T-helper 2 cell (primary cell): ENCODE measurements around the gene GNPTAB.
A peak's percentile ranks its signal among the peaks of the same experiment; 100 is the strongest.
"Not testable (repeated sequence)": the region's sequence is repeated elsewhere in the genome, so short reads cannot be mapped to it uniquely, and the experiment has no call there.

Experiments used
- DNase-seq, 5 experiments: peaks; one replicate each; pipeline versions ENCODE4 v3.0.0 to v3.0.0-alpha.2; 2012 to 2022

Gene GNPTAB

GRCh38 chr12:101850199-101850598 is 19.4 kb upstream of the GNPTAB start:
- DNase-seq = no peak

DNA sequence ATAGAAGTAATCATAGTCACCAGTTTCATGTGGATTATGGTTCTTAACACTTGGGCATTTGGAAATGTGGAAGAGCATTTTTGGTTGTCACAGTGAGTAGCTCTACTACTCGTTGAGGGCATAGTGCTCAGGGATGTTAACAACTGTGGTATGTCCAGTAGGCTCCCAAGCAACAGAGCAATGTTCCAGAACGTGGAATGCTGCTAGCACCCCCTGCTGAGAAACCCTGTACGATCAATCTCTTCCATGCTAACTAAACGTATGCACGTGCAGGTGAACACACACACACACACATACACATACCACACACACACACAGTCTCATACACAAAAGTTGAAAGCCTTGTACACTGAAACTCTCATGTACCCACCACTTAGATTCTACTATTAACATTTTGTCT is 16.6 kb upstream of the GNPTAB start:
- DNase-seq = no peak

GRCh38 chr12:101845137-101845711 is 14.5 kb upstream of the GNPTAB start:
- DNase-seq = no peak

DNA sequence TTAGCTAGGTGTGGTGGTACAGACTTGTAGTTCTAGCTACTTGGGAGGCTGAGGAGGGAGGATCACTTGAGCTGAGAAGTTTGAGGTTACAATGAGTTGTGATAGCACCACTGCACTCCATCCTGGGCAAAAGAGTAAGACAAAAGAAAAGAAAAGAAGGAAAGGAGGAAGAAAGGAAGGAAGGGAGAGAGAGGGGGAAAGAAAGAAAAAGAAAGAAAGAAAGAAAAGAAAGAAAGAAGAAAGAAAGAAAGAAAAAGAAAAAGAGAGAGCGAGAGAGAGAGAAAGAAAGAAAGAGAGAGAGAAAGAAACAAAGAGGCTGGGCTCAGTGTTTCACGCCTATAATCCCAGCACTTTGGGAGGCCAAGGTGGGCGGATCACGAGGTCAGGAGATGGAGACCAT is 10.3 kb upstream of the GNPTAB start:
- no peak for DNase-seq

GRCh38 chr12:101839324-101840283 is 8.8 kb upstream of the GNPTAB start:
- DNase-seq = peak in 4 of 5 experiments; percentile 39 to 70 (median 50)

- peak in 2 of 5 experiments; percentile 43 to 44 for DNase-seq
These were observed 8.0 kb upstream of the GNPTAB start for GRCh38 chr12:101838628-101839323.

DNA sequence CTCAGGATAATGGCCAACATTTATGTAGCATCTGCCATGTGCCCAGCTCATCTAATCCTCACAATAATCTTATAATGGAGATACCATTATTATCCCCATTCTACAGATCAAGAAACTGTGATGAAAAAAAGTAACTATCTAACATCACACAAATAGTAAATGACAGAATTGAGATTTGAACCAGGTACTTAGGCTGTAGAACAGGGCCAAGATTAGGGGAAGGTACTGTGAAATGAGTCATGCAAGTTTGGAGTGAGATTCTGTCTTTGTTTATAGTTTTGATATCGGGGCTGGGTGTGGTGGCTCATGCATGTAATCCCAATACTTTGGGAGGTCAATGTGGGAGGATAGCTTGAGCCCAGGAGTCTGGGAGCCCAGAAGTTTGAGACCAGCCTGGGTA is 1.3 kb upstream of the GNPTAB start:
- DNase-seq = peak in 1 of 5 experiments; percentile 7

DNA sequence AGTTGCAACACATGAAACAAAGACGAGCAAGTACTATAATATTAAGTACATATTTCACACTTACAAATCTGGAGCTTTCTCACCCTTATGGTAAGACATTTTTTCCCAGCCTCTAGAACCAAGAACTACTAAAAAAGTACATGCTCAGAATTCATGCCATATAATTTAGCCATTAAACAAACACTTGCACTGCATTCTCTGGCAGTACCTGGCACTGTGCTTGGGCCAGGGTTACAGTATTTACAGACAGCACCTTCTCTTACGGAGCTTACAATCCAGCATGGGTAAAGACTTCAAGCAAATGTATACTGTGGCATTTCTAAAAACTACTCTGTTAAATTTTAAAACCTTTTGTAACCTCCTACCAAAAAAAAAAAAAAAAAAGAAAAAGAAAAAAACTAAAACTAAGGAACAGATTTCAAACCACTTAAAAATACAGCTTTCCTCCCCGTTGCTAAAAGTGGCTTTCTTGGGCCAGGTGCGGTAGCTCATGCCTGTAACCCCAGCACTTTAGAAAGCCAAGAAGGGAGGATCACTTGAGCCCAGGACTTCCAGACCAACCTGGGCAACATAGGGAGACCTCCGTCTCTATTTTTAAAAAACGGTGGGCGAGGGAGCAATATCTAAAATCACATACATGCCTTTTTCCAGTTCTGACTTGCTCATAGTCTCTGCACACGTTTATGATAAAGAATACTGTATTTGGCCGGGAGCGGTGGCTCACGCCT is 956 bp downstream of the GNPTAB start:
- DNase-seq = peak in 1 of 5 experiments; percentile 5

DNA sequence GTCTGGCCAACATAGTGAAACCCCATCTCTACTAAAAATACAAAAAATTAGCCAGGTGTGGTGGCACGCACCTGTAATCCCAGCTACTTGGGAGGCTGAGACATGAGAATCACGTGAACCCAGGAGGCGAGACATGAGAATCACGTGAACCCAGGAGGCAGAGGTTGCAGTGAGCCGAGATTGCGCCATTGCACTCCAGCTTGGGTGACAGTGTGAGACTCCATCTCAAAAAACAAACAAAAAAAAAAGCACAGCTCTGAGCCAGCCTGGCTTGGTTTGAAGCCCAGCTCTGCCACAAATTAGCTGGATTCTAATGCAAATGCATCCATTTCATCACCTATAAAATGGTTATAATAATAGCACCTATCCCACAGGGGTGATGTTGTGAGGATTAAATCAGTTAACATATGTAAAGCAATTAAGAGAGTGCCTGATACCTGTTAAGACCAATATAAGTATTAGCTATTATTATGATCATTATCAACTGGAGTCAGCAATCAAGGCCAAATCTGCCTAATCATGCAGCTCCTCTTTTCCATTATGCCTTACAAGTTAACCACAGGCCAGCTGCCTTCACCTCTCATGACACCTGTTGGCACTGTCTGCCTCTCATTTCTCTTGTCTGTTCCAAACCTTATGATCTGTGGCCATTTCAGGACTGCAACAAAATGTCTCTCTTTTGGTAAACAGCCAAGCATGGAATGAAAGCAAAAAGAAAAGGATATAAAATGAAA is 2.1 kb downstream of the GNPTAB start:
- peak in 1 of 5 experiments; percentile 18 for DNase-seq

GRCh38 chr12:101826766-101827368 is 3.9 kb downstream of the GNPTAB start:
- peak in 1 of 5 experiments; percentile 6 for DNase-seq

DNA sequence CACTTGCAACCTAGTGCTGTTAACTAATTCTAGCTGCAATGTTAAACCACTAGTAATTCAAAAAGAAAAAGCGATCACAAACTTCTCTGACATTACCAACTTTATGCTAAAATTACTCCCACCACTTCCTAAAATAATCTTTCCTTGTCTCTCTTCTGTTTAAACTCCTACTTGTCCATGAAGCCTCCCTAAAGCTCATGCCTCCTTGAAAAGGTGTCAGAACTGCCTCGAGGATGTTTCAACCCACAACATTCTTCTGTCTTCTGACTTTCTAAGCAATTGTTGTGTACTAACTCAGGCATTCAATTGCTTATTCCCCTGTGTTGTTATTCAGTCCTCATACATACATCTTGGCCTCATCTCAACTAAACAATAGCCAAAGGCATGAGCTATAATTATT is 5.9 kb downstream of the GNPTAB start:
- no peak for DNase-seq

DNA sequence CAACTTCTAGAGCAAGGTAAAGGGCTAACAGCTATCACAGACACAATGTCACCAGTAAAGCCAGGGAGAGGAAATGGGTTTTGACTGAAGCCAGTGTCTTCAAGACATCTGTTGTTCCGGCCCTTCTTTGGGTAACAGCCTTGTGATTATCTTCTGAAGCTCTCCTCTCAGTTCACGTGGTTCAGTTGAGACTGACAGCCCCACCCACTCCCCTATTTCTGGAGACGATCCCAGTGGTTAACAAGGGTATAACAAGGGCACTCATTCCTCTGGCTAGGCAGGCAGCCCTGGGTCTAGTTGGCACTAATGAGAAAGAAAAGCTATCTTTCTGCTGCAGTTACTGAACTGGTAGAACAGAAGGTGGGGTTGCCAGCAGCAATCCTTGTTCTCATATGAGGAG is 6.9 kb downstream of the GNPTAB start:
- peak in 4 of 5 experiments; percentile 23 to 89 (median 64) for DNase-seq

DNA sequence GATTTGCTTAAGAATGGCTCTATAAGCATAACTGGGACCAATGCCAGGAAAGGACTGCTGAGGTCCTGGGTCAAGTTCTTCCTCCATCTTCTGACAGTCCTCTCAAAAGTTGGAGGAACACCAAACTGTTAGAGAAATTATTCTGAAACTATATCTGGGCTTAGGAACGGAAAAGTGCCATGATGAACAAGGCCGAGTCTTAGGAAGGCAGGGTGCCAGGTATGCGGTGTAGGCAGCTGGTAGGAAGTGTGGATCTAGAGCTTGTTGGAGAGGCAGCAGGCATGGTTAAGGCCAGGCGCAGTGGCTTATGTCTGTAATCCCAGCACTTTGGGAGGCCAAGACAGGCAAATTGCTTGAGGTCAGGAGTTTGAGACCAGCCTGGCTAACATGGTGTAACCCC is 7.7 kb downstream of the GNPTAB start:
- DNase-seq = no peak

DNA sequence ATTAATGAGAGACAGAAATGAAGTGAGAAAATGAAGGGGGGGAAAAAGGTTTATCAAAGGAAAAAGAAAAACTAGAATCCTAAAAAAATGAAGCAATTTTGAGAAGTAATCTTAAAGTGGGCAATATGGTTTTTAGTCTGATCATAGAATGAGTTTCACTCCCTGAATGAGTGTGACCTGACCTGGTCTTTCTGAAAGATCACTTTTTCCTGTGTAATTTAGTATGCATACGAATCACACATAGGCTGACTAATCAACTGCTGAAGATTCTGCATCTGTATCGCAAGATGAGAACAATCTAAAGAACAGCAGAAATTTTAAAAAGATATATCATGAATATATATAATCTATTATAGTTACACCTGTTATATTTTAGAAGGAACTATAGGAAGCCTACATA is 11.3 kb downstream of the GNPTAB start:
- DNase-seq = peak in 1 of 5 experiments; percentile 58

DNA sequence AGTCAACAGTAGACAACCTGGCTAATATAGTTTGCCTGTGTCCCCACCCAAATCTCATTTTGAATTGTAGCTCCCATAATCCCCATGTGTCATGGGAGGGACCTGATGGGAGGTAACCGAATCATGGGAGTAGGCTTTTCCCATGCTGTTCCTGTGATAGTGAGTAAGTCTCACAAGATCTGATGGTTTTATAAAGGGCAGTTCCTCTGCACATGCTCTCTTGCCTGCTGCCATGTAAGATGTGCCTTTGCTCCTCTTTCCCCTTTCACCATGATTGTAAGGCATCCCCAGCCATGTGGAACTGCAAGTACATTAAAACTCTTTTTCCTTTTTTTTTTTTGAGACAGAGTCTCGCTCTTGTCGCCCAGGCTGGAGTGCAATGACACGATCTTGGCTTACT is 12.1 kb downstream of the GNPTAB start:
- not testable (repeated sequence) for DNase-seq

DNA sequence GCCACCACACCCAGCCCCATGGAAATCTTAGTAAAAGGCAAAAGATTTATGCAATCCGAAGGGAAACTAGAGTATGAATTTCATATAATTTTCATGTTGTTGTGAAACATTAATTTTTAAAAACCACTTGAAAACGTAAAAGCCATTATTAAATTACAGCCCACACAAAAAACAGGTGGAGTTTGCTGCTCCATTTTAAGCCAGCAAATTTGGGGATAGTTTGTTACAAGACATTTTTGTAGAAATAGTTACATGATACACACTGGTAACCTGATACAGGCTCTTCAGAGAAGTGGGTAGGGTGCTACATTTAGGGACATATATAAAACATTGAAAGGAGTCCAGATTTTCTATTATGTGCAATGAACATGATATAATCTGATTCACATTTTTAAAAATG is 17.6 kb downstream of the GNPTAB start:
- DNase-seq = no peak

GRCh38 chr12:101812716-101813115 is 18.0 kb downstream of the GNPTAB start:
- not testable (repeated sequence) for DNase-seq

DNA sequence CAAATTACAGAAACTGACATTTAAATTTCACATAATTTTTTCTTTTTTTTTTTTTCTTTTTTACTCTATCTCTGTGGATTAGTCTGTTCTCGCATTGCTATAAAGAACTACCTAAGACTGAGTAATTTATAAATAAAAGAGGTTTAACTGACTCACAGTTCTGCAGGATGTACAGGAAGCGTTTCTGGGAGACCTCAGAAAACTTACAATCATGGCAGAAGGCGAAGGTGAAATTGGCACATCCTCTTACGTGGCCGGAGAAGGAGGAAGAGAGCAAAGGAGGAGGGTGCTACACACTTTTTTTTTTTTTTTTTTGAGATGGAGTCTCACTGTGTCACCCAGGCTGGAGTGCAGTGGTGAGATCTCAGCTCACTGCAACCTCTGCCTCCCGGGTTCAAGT is 19.4 kb downstream of the GNPTAB start:
- DNase-seq = not testable (repeated sequence)

DNA sequence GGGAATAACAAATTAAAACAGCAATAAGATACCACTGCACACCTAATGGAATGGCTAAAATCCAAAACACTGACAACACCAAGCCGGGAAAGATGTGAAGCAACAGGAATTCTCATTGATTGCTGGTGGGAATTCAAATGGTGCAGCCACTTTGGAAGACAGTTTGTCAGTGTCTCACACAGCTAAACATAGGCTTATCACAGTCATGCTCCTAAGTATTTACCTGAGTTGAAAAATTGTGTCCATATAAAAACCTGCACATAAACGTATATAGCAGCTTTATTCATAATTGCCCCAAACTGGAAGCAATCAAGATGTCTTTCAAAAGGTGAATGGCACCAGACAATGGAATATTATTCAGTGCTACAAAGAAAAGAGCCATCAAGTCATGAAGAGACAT is 21.6 kb downstream of the GNPTAB start:
- no peak for DNase-seq

DNA sequence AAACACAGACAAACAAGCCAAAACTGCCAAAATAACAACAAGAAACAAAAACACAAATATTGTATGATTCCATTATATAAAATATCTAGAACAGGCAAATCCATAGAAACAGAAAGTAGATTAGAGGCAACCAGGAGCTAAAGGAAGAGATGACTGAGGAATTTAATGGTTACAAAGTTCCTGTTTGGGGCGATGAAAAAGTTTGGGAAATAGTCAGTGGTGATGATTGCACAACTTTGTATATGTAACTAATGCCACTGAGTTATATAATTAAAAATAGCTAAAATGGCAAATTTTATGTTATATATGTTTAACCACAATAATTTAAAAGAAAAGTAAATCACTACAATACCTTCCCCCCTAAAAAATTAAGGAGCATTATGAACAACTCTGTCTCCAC is 24.5 kb downstream of the GNPTAB start:
- DNase-seq = no peak

DNA sequence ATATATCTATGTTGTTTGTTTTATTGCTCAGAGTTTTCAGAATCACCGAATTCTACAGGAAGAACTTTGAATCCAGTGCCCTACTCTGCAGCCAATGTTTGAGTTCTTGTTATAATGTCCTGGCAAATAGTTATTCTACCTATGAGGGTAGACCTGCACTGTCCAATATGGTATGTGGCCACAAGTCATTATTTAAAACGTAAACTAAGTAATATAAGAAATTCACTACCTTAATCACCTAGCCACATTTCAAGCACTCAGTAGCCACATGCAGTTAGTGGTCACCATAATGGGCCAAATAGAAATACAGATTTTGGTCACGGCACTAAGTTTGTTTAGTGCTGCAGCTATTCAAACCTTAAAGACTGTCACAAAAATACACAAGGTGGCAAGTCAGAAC is 26.4 kb downstream of the GNPTAB start:
- no peak for DNase-seq

DNA sequence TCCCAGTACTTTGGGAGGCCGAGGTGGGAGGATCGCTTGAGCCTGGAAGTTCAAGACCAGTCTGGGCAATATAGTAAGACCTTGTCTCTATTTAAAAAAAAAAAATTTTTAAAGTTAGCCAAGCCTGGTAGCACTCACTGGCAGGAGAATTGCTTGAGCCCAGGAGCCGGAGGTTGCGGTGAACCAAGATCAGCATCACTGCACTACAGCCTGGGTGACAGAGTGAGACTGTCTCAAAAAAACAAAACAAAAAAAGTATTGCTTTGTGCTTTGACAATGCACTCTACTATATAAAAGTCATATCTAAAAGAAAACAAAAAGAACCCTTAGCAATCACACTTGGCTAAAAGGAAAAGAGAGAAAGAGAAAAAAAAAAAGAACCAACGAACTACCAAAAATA is 26.8 kb downstream of the GNPTAB start:
- peak in 1 of 5 experiments; percentile 16 for DNase-seq
